ENCODE data around the gene RNF112.

The RNF112 gene

DNA sequence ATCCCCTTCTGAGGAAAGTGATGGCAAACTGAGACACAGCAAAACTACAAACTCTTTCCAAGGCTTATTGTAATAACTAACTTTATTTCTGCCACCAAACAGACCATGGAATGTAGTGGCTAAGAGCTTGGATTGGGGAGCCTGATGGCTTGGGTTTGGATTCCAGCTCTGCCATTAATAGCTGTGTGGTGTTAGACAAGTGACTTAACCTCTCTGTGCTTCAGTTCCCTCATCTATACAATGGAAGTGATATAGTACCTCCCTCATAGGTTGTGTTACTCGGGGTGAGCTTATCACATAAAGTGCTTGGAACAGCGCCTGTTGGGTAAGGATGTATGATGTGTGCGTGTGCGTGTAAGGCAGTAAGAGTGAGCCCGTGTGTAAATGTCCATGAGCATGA is 5.9 kb upstream of the RNF112 start:
- H3K27me3 ChIP-seq (ENCODE audit: low read length), result no peaks in the 10 kb centered on the region
- no peak overlapping the region for H3K9ac ChIP-seq (ENCODE audit: low read length)
- H3K79me2 ChIP-seq (ENCODE audit: insufficient read depth, low read length), result no peaks in the 10 kb centered on the region
- H3K4me3 ChIP-seq (ENCODE audit: insufficient read depth, low read length, poor library complexity, severe bottlenecking), result no peak overlapping the region
- H4K20me1 ChIP-seq (ENCODE audit: low read depth, low read length), result no peaks in the 10 kb centered on the region
- no peaks in the 10 kb centered on the region for H3K9me3 ChIP-seq (ENCODE audit: insufficient read depth, low read length)
- no peak overlapping the region for H3K4me2 ChIP-seq (ENCODE audit: low read depth, low read length, poor library complexity, severe bottlenecking)
- no peaks in the 10 kb centered on the region for H3F3A ChIP-seq (ENCODE audit: insufficient read depth)
- no peaks in the 10 kb centered on the region for H3K9me2 ChIP-seq (replicated peaks; ENCODE audit: insufficient read depth, low read length)
- H3K36me3 ChIP-seq (ENCODE audit: low read length), result no peaks in the 10 kb centered on the region
- no peak overlapping the region for H3K27ac ChIP-seq (ENCODE audit: low read depth, low read length)
- no peak overlapping the region for H2AFZ ChIP-seq (ENCODE audit: low read depth, low read length, severe bottlenecking)
- TF ChIP-seq EZH2phosphoT487 (conservative IDR thresholded peaks at IDR 0.05; ENCODE audit: low read length), result no peak
- TF ChIP-seq, protein P1, sequence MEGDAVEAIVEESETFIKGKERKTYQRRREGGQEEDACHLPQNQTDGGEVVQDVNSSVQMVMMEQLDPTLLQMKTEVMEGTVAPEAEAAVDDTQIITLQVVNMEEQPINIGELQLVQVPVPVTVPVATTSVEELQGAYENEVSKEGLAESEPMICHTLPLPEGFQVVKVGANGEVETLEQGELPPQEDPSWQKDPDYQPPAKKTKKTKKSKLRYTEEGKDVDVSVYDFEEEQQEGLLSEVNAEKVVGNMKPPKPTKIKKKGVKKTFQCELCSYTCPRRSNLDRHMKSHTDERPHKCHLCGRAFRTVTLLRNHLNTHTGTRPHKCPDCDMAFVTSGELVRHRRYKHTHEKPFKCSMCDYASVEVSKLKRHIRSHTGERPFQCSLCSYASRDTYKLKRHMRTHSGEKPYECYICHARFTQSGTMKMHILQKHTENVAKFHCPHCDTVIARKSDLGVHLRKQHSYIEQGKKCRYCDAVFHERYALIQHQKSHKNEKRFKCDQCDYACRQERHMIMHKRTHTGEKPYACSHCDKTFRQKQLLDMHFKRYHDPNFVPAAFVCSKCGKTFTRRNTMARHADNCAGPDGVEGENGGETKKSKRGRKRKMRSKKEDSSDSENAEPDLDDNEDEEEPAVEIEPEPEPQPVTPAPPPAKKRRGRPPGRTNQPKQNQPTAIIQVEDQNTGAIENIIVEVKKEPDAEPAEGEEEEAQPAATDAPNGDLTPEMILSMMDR (IDR thresholded peaks at IDR 0.05; ENCODE audit: insufficient read depth, low read length, poor library complexity, severe bottlenecking), result no peak

DNA sequence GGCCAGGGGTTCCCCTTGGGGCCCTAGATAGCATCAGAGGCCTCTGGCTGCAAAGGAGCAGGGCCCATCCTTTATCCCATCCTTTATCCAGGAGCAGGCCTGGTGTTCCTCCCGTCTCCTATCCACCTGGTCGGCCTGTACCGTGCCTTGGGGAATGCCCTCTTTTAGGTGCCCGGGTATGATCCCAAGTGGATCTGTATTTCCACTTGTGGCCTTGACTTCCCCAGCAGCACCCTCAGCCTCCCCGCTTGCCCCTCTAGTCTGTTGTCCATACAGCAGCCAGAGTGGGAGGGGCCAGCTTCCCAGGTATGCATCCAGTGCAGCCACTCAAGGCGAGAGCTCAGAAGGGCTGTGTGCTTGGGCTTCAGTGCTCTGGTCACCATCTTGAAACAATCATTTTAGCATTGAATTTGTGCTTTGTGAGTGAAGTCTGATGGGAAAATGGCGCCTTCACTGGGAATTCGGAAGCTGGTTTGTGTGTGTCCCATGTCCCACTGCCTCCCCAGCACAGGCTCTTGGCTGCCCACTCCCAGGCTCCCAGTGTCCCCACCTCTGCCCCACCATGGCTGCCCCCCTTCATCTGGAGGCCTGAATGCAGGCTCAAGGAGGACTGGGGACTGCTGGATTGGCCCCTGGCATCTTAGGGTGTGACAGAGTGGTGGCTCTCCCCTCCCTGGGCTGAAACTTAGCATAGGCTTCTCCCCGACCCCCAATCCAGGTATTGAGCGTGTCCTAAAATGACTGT is 3.3 kb upstream of the RNF112 start:
- no peaks in the 10 kb centered on the region for H3K27me3 ChIP-seq (ENCODE audit: low read length)
- no peaks in the 10 kb centered on the region for H3K36me3 ChIP-seq (ENCODE audit: low read length)
- H3K79me2 ChIP-seq (ENCODE audit: insufficient read depth, low read length), result no peaks in the 10 kb centered on the region
- H2AFZ ChIP-seq (ENCODE audit: low read depth, low read length, severe bottlenecking), result no peak overlapping the region
- TF ChIP-seq, protein P1 (IDR thresholded peaks at IDR 0.05; ENCODE audit: insufficient read depth, low read length, poor library complexity, severe bottlenecking), result no peak
- no peak for TF ChIP-seq EZH2phosphoT487 (conservative IDR thresholded peaks at IDR 0.05; ENCODE audit: low read length)
- H3K4me2 ChIP-seq (ENCODE audit: low read depth, low read length, poor library complexity, severe bottlenecking), result no peak overlapping the region
- H3K9ac ChIP-seq (ENCODE audit: low read length), result no peak overlapping the region
- H3K4me3 ChIP-seq (ENCODE audit: insufficient read depth, low read length, poor library complexity, severe bottlenecking), result no peak overlapping the region
- no peaks in the 10 kb centered on the region for H3F3A ChIP-seq (ENCODE audit: insufficient read depth)
- no peaks in the 10 kb centered on the region for H3K9me3 ChIP-seq (ENCODE audit: insufficient read depth, low read length)
- H4K20me1 ChIP-seq (ENCODE audit: low read depth, low read length), result no peaks in the 10 kb centered on the region
- H3K27ac ChIP-seq (ENCODE audit: low read depth, low read length), result no peak overlapping the region
- no peaks in the 10 kb centered on the region for H3K9me2 ChIP-seq (replicated peaks; ENCODE audit: insufficient read depth, low read length)

DNA sequence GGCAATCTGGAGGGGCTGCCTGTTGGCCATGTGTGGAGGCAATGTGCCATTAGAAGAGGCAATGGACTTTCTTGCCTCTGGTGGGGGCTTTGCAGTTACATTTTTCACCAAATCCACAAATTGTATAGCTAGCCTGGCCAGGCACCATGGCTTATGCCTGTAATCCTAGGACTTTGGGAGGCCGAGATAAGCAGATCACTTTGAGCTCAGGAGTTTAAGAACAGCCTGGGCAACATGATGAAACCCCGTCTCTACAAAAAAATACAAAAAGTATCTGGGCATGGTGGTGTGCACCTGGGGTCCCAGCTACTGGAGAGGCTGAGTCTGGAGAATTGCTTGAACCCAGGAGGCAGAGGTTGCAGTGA is 2.7 kb upstream of the RNF112 start:
- TF ChIP-seq, protein P1 (IDR thresholded peaks at IDR 0.05; ENCODE audit: insufficient read depth, low read length, poor library complexity, severe bottlenecking), result no peak
- no peak for TF ChIP-seq EZH2phosphoT487 (conservative IDR thresholded peaks at IDR 0.05; ENCODE audit: low read length)
- no peak overlapping the region for H3K27ac ChIP-seq (ENCODE audit: low read depth, low read length)
- H3K4me3 ChIP-seq (ENCODE audit: insufficient read depth, low read length, poor library complexity, severe bottlenecking), result no peak overlapping the region
- no peaks in the 10 kb centered on the region for H3K9me3 ChIP-seq (ENCODE audit: insufficient read depth, low read length)
- H3F3A ChIP-seq (ENCODE audit: insufficient read depth), result no peaks in the 10 kb centered on the region
- H2AFZ ChIP-seq (ENCODE audit: low read depth, low read length, severe bottlenecking), result no peak overlapping the region
- no peaks in the 10 kb centered on the region for H3K79me2 ChIP-seq (ENCODE audit: insufficient read depth, low read length)
- H4K20me1 ChIP-seq (ENCODE audit: low read depth, low read length), result no peaks in the 10 kb centered on the region
- H3K27me3 ChIP-seq (ENCODE audit: low read length), result no peaks in the 10 kb centered on the region
- no peak overlapping the region for H3K9ac ChIP-seq (ENCODE audit: low read length)
- no peaks in the 10 kb centered on the region for H3K9me2 ChIP-seq (replicated peaks; ENCODE audit: insufficient read depth, low read length)
- H3K4me2 ChIP-seq (ENCODE audit: low read depth, low read length, poor library complexity, severe bottlenecking), result no peak overlapping the region
- no peaks in the 10 kb centered on the region for H3K36me3 ChIP-seq (ENCODE audit: low read length)

Data from SU-DHL-6 (cell line).